ENCODE measurements around the gene SCAF8.
A peak's percentile ranks its signal among the peaks of the same experiment; 100 is the strongest.

SCAF8 gene

DNA sequence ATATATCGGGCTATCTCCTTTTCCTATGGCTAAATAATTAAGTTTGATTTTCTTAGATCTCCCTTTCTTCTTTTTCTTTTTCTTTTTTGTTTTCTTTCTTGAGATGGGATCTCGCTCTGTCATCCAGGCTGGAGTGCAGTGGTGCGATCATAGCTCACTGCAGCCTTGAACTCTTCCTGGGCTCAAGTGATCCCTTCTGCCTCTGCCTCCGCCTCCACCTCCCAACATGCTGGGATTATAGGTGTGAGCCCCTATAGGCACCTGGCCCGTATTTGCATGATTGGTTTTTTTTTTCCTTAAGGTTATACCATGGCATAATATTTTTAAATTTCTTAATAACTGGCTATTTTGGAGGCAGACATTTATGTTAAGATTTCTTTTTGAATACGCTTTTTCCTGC, 106.3 kb downstream of the SCAF8 start:
- DNase-seq = no peak

DNA sequence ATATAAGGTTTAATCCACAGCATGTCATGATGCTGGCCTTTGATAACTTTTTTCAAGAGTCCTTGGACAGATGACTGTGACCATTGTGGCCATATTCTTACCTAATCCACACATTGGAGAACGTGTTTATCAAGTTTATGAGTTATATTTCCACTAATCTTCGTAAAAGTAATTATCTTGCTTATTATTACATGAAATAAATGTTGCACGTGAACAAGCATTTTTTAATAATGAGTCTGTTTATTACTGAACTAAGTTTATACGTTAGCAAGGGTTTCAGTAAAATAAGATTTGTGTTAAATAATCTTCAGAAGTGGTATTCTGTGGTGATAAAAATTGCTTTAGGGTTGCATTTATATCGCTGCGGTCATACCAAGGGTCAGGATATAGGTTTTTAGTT, 107.1 kb downstream of the SCAF8 start:
- no peak for DNase-seq

GRCh38 chr6:154841109-154841508, 107.9 kb downstream of the SCAF8 start:
- no peak for DNase-seq

DNA sequence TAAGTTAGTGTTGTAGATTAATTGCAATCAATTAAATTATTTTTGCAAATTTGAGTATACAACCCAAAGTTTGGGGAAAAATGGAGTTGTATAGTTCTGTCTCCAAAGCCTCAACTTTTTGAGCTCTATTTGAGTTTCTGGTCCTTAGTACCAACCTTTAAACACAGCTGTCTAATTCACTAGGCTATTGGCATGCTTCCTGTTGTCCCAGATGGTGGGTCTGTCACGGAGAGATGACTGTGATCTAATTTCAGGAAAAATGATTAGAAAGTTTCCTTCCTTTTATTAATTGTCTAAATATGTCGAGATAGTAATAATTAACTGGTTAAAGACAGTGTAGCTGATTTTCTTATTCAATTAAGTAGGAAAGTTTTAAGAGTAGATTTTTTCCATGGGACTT, 109.6 kb downstream of the SCAF8 start:
- no peak for DNase-seq

- no peak for DNase-seq
Observed at GRCh38 chr6:154847318-154847717, 114.1 kb downstream of the SCAF8 start.

GRCh38 chr6:154848580-154848979, 115.4 kb downstream of the SCAF8 start:
- no peak for DNase-seq

DNA sequence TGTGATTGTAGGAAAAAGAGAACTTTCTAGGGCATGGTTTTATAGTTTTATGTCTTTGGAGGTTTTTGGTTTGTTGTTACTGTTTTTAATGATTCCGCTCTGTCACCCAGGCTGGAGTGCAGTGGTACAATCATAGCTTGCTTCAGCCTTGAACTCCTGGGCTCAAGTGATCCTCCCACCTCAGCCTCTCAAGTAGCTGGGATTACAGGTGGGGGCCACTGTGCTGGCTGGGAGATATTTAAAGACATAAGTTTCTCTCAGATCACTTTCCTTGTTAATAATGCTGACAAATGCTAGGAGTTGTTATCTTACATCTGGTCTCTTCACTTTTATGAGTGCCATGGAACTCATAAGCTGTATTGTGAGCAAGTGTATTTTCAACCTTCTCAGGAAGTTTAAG, 116.3 kb downstream of the SCAF8 start:
- DNase-seq = no peak

- DNase-seq = no peak
Observed at GRCh38 chr6:154852687-154853086, 119.5 kb downstream of the SCAF8 start.

GRCh38 chr6:154857529-154857928, 124.3 kb downstream of the SCAF8 start:
- DNase-seq = no peak

DNA sequence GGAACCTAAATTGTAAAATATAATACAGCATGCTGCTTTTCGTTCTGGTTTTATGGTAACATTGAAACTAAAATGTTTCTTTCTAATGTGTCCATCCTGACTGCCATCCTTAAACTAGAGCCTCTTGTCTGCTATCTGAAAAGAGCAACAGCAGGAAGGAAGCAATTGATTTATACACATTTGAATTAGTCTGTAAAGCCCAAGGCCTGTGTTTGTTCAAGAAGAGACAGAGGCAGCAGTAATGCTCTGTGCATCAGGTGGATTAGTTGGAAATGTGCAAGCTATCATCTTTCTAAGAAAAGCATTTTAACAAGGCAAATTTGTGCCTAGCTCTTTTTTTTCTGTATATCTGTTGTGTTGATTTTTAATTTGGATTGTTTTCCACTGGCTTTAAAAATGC, 128.6 kb downstream of the SCAF8 start:
- no peak for DNase-seq

- DNase-seq = no peak
Observed at GRCh38 chr6:154862536-154862935, 129.3 kb downstream of the SCAF8 start.

DNA sequence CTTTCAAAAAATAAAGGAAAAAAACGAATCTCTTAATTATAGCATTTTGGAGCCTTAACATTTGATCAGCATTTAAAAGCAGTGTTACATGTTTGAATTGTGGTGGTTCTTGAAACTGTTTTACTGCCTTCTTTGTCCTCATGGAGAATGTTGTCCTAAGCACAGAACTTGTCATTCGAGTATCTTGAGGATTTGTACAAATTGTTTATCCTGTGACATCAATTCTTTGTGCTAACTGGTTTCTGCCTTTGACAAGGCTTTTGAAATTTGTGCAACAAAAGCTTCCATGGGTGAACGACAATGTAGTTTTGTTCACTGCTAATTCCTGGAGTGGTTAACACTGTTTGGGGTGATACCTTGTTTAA, 130.8 kb downstream of the SCAF8 start:
- DNase-seq = no peak

- no peak for DNase-seq
Observed at GRCh38 chr6:154865291-154865690, 132.1 kb downstream of the SCAF8 start.

DNA sequence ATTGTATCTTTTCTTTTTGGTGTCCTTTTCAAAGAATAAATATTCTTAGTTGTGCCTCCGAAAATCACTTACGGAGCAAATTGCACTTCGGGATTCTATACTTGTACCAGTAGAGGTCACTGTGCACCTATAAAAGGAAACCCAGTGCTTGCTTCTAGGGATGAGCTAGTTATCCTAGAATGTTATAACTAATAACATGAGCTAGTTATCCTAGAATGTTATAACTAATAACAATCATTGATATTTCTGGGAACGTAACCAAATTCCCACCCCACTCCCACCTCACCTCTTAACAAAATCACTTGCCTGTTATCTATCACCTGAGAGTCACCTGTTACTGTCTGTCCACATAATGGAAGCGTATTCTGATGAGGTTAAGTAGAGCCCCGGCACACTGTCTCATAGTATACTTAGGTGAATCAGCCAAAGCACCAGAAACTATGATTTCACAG, 135.0 kb downstream of the SCAF8 start:
- DNase-seq = no peak

GRCh38 chr6:154872542-154873114, 139.4 kb downstream of the SCAF8 start:
- DNase-seq = peak; percentile 31

DNA sequence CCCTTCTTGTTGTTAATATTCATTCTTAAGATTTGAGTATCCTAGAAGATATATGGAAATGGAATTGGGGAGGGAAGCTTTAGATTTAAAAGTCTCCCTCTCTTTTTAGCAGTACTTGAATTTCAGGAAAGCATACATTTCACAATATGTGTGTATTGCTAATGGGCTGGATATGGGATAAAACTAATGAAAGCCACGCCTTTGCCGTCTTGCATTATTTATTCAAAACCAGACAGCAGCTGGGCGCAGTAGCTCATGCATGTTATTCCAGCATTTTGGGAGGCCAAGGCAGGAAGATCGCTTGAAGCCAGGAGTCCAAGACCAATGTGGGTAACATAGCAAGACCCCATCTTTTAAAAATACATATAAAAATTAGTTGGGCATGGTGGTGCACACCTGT, 140.3 kb downstream of the SCAF8 start:
- DNase-seq = no peak

DNA sequence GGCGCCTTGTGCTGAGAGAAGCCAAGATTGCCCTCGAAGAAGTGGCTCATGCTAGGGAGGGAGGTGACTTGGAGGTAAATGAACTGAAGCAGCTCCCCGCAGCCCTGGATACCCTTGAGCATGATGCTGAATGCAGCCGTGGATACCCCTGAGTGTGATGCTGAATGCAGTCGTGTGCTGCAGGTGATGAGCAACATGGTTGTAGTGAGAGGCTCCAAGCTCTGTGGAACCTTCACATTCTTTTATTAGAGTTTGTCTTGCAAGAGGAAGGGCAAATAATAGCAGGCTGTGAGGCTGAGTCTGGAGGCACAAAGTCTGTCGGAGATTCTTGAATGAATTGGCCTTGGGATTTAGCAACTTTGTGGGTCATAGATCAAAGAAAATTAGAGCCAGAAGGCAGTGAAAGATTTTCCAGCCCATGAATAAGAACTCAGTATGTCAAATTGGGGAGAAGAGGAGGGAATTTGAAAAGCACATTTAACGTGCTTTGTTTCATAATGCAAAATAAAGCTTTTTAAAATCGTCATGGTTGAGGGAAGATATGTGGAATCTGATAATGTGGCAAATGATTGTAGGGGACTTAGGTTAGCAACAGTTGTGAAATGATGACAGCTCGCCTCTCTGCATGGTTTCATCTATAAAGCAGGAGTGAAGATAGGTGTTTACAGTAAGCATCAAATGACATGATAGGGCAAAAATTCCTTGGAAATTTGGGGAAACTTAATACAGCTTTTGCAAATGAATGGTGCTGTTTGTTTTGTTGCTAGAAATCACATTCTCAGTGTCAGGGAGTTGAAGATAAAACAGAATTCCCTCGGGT, 141.8 kb downstream of the SCAF8 start:
- DNase-seq = peak; percentile 15

DNA sequence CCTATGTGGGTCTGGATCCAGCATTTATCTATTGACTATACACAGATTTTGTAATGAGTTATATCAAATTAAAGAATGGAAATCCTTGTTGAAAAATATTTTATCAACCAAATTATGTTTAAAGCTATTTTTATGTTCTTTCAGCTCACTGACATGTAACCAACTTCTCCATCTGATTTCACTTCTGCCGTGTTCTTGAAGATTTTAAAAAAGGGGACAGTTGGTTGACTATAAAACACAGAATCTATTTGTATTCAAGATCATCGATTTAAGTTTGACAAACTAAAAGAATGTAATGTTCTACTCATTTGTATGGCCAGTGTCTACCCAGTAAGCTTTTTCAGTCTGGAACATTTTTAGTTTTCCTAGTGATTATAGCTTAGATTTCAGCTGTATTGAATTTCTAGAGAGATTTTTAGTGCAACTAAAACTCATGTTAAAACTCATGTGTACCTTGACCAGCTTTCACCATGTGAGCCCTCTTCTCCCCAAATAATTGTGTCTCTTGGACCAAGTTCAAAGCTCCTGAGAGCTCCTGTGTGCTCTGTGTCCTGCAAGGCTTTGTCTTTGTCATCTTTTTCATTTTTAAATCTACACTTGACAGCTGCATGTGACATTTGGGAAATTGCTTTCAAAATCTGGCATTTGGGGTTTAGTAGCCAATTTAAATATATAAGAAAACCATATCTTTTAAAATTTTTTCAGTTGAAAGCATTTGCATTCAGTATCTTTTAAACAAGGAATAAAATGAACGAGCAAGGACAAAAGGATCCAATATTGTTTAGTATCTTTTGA, 143.5 kb downstream of the SCAF8 start:
- DNase-seq = no peak

GRCh38 chr6:154878871-154879491, 145.8 kb downstream of the SCAF8 start:
- no peak for DNase-seq

DNA sequence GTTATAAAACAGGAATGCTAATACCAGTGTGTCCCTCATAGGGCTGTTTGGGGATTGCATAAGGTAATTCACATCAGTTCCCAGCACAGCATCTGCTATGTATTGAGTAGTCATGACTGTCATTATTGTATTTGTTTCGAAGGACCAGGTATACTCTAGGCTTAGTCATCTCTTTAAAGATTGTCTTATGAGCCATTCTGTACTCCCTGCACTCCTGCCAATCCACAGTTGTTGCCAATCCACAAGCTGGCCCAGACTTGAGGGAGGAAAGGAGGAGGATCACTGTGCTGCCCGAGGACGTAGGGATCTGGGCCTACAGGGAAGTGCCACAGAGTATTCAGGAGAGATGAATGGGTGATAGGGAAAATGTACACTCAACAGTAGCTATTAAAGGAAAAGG, 148.9 kb downstream of the SCAF8 start:
- DNase-seq = no peak
